8988T (cell line): ENCODE measurements around the gene RAB3IP.
A peak's percentile ranks its signal among the peaks of the same experiment; 100 is the strongest.
"Not testable (repeated sequence)": the region's sequence is repeated elsewhere in the genome, so short reads cannot be mapped to it uniquely, and the experiment has no call there.

Source experiments
- DNase-seq: peaks from one replicate; pipeline ENCODE4 v3.0.0; 2011

RAB3IP gene

GRCh38 chr12:69758105-69758504, 19.4 kb downstream of the RAB3IP start:
- no peak for DNase-seq

- DNase-seq: not testable (repeated sequence)
Observed at GRCh38 chr12:69759581-69759980, 20.9 kb downstream of the RAB3IP start.

- DNase-seq: no peak
Observed at GRCh38 chr12:69765515-69765914, 26.9 kb downstream of the RAB3IP start.

GRCh38 chr12:69766260-69766659, 27.6 kb downstream of the RAB3IP start:
- DNase-seq: no peak

GRCh38 chr12:69779928-69780327, 41.3 kb downstream of the RAB3IP start:
- DNase-seq: peak; percentile 52

GRCh38 chr12:69783365-69783764, 44.7 kb downstream of the RAB3IP start:
- DNase-seq: no peak

GRCh38 chr12:69789351-69789750, 50.7 kb downstream of the RAB3IP start:
- DNase-seq: no peak

- DNase-seq: no peak
Observed at GRCh38 chr12:69792533-69792932, 53.9 kb downstream of the RAB3IP start.

GRCh38 chr12:69807101-69807897, 68.6 kb downstream of the RAB3IP start:
- not testable (repeated sequence) for DNase-seq

- DNase-seq: no peak
Observed at GRCh38 chr12:69810870-69811498, 72.3 kb downstream of the RAB3IP start.

GRCh38 chr12:69816082-69816481, 77.4 kb downstream of the RAB3IP start:
- no peak for DNase-seq

GRCh38 chr12:69821032-69821455, 82.4 kb downstream of the RAB3IP start:
- no peak for DNase-seq

GRCh38 chr12:69821456-69822159, 82.9 kb downstream of the RAB3IP start:
- peak; percentile 11 for DNase-seq

- DNase-seq: no peak
Observed at GRCh38 chr12:69822201-69822860, 83.7 kb downstream of the RAB3IP start.

- DNase-seq: no peak
Observed at GRCh38 chr12:69824028-69824427, 85.4 kb downstream of the RAB3IP start.

- no peak for DNase-seq
Observed at GRCh38 chr12:69824966-69825560, 86.4 kb downstream of the RAB3IP start, which contains the start of gene MYRFL. Gene MYRFL, plus strand, starts transcription at chr12:69825227. Its CDS starts 291 bp downstream, at chr12:69825518.

GRCh38 chr12:69828897-69829296, 90.2 kb downstream of the RAB3IP start:
- DNase-seq: no peak

- DNase-seq: no peak
Observed at GRCh38 chr12:69833696-69834095, 95.0 kb downstream of the RAB3IP start.

GRCh38 chr12:69834147-69834546, 95.5 kb downstream of the RAB3IP start:
- no peak for DNase-seq

- DNase-seq: no peak
Observed at GRCh38 chr12:69834576-69834975, 95.9 kb downstream of the RAB3IP start.

GRCh38 chr12:69835081-69835480, 96.4 kb downstream of the RAB3IP start:
- DNase-seq: no peak

- DNase-seq: no peak
Observed at GRCh38 chr12:69836015-69836414, 97.4 kb downstream of the RAB3IP start.

- no peak for DNase-seq
Observed at GRCh38 chr12:69837191-69837590, 98.5 kb downstream of the RAB3IP start.
